Activated naive CD4-positive, alpha-beta T cell treated with anti-CD3 and anti-CD28 coated beads, Interleukin-2, amount 50 U/mL, for 24 hours (primary cell): ENCODE data around the gene ZHX3.

Experiments
- H3K27ac Mint-ChIP-seq: one replicate; pipeline ENCODE4 v1.8.0; 2021; ENCODE audit warnings: mild to moderate bottlenecking, mixed read lengths
- H3K27me3 Mint-ChIP-seq: one replicate; pipeline ENCODE4 v1.8.0; 2021; ENCODE audit warnings: mixed read lengths
- H3K36me3 Mint-ChIP-seq: one replicate; pipeline ENCODE4 v1.8.0; 2021; ENCODE audit warnings: mixed read lengths
- H3K4me1 Mint-ChIP-seq: one replicate; pipeline ENCODE4 v1.8.0; 2021; ENCODE audit warnings: mixed read lengths
- H3K4me3 Mint-ChIP-seq: one replicate; pipeline ENCODE4 v1.8.0; 2021; ENCODE audit warnings: mild to moderate bottlenecking, mixed read lengths
- H3K9me3 Mint-ChIP-seq: one replicate; pipeline ENCODE4 v1.8.0; 2021; ENCODE audit warnings: mixed read lengths

The ZHX3 gene

GRCh38 chr20:41300886-41301285 is 16.6 kb downstream of the ZHX3 start:
- Mint-ChIP-seq H3K9me3 (no peaks in the 10 kb centered on the region), H3K27me3 (no peaks in the 10 kb centered on the region), H3K4me1 (no peaks in the 10 kb centered on the region), H3K4me3 (no peak overlapping the region), H3K36me3 (peaks cover 2% of the 10 kb centered on the region), H3K27ac (no peak overlapping the region)

GRCh38 chr20:41300383-41300782 is 17.1 kb downstream of the ZHX3 start:
- H3K36me3 Mint-ChIP-seq, result peaks cover 2% of the 10 kb centered on the region
- no peaks in the 10 kb centered on the region for H3K4me1 Mint-ChIP-seq
- no peak overlapping the region for H3K27ac Mint-ChIP-seq
- no peaks in the 10 kb centered on the region for H3K9me3 Mint-ChIP-seq
- no peaks in the 10 kb centered on the region for H3K27me3 Mint-ChIP-seq
- no peak overlapping the region for H3K4me3 Mint-ChIP-seq

- Mint-ChIP-seq H3K4me3 (no peak overlapping the region), H3K9me3 (no peaks in the 10 kb centered on the region), H3K27me3 (no peaks in the 10 kb centered on the region), H3K36me3 (peaks cover 2% of the 10 kb centered on the region), H3K27ac (no peak overlapping the region), H3K4me1 (no peaks in the 10 kb centered on the region)
Measured at GRCh38 chr20:41299899-41300298, 17.6 kb downstream of the ZHX3 start.

GRCh38 chr20:41293269-41294037 is 24.1 kb downstream of the ZHX3 start:
- Mint-ChIP-seq H3K4me3 (no peak overlapping the region), H3K27me3 (no peaks in the 10 kb centered on the region), H3K9me3 (no peaks in the 10 kb centered on the region), H3K4me1 (no peaks in the 10 kb centered on the region), H3K27ac (no peak overlapping the region), H3K36me3 (peaks cover 2% of the 10 kb centered on the region)

- H3K4me3 Mint-ChIP-seq, result no peak overlapping the region
- H3K27me3 Mint-ChIP-seq, result no peaks in the 10 kb centered on the region
- H3K4me1 Mint-ChIP-seq, result no peaks in the 10 kb centered on the region
Measured at GRCh38 chr20:41290804-41291389, 26.6 kb downstream of the ZHX3 start.

GRCh38 chr20:41287327-41287726 is 30.2 kb downstream of the ZHX3 start:
- Mint-ChIP-seq H3K36me3 (peaks cover 11% of the 10 kb centered on the region), H3K27me3 (no peaks in the 10 kb centered on the region), H3K9me3 (peaks cover 7% of the 10 kb centered on the region), H3K4me3 (no peak overlapping the region), H3K4me1 (no peaks in the 10 kb centered on the region), H3K27ac (no peak overlapping the region)

More at GRCh38 chr20:41290804-41291389, 26.6 kb downstream of the ZHX3 start:
- peaks cover 7% of the 10 kb centered on the region for H3K9me3 Mint-ChIP-seq
- no peak overlapping the region for H3K27ac Mint-ChIP-seq
- H3K36me3 Mint-ChIP-seq, result peaks cover 11% of the 10 kb centered on the region

GRCh38 chr20:41286240-41286851 is 31.2 kb downstream of the ZHX3 start:
- H3K4me3 Mint-ChIP-seq, result no peak overlapping the region
- no peak overlapping the region for H3K27ac Mint-ChIP-seq
- H3K36me3 Mint-ChIP-seq, result peaks cover 11% of the 10 kb centered on the region

GRCh38 chr20:41279546-41280225 is 37.8 kb downstream of the ZHX3 start:
- Mint-ChIP-seq H3K4me1 (no peaks in the 10 kb centered on the region), H3K4me3 (no peak overlapping the region), H3K27me3 (no peaks in the 10 kb centered on the region), H3K27ac (no peak overlapping the region), H3K36me3 (peaks cover 2% of the 10 kb centered on the region), H3K9me3 (no peaks in the 10 kb centered on the region)

More at GRCh38 chr20:41286240-41286851, 31.2 kb downstream of the ZHX3 start:
- Mint-ChIP-seq H3K4me1 (no peaks in the 10 kb centered on the region), H3K9me3 (peaks cover 7% of the 10 kb centered on the region), H3K27me3 (no peaks in the 10 kb centered on the region)

GRCh38 chr20:41278936-41279335 is 38.6 kb downstream of the ZHX3 start:
- H3K27ac Mint-ChIP-seq, result no peak overlapping the region
- H3K9me3 Mint-ChIP-seq, result no peaks in the 10 kb centered on the region
- H3K27me3 Mint-ChIP-seq, result no peaks in the 10 kb centered on the region
- no peaks in the 10 kb centered on the region for H3K4me1 Mint-ChIP-seq
- H3K4me3 Mint-ChIP-seq, result no peak overlapping the region
- peaks cover 2% of the 10 kb centered on the region for H3K36me3 Mint-ChIP-seq

- Mint-ChIP-seq H3K4me1 (no peaks in the 10 kb centered on the region), H3K36me3 (peaks cover 3% of the 10 kb centered on the region), H3K4me3 (no peak overlapping the region), H3K27me3 (no peaks in the 10 kb centered on the region), H3K9me3 (no peaks in the 10 kb centered on the region), H3K27ac (no peak overlapping the region)
Measured at GRCh38 chr20:41277049-41277448, 40.5 kb downstream of the ZHX3 start.

GRCh38 chr20:41276317-41276751 is 41.2 kb downstream of the ZHX3 start:
- no peak overlapping the region for H3K27ac Mint-ChIP-seq
- H3K9me3 Mint-ChIP-seq, result no peaks in the 10 kb centered on the region
- H3K36me3 Mint-ChIP-seq, result peaks cover 3% of the 10 kb centered on the region
- no peak overlapping the region for H3K4me3 Mint-ChIP-seq
- no peaks in the 10 kb centered on the region for H3K27me3 Mint-ChIP-seq
- H3K4me1 Mint-ChIP-seq, result no peaks in the 10 kb centered on the region

- Mint-ChIP-seq H3K9me3 (no peaks in the 10 kb centered on the region), H3K36me3 (peaks cover 3% of the 10 kb centered on the region), H3K4me3 (no peak overlapping the region), H3K27me3 (no peaks in the 10 kb centered on the region), H3K4me1 (no peaks in the 10 kb centered on the region), H3K27ac (no peak overlapping the region)
Measured at GRCh38 chr20:41275301-41275731, 42.2 kb downstream of the ZHX3 start.

- H3K9me3 Mint-ChIP-seq, result no peaks in the 10 kb centered on the region
- H3K4me3 Mint-ChIP-seq, result no peak overlapping the region
- H3K4me1 Mint-ChIP-seq, result no peaks in the 10 kb centered on the region
- no peak overlapping the region for H3K27ac Mint-ChIP-seq
- peaks cover 3% of the 10 kb centered on the region for H3K36me3 Mint-ChIP-seq
- H3K27me3 Mint-ChIP-seq, result no peaks in the 10 kb centered on the region
Measured at GRCh38 chr20:41274152-41274551, 43.4 kb downstream of the ZHX3 start.

- H3K36me3 Mint-ChIP-seq, result peaks cover 3% of the 10 kb centered on the region
- no peak overlapping the region for H3K4me3 Mint-ChIP-seq
- H3K9me3 Mint-ChIP-seq, result no peaks in the 10 kb centered on the region
- H3K27me3 Mint-ChIP-seq, result no peaks in the 10 kb centered on the region
- no peaks in the 10 kb centered on the region for H3K4me1 Mint-ChIP-seq
- no peak overlapping the region for H3K27ac Mint-ChIP-seq
Measured at GRCh38 chr20:41273445-41273844, 44.1 kb downstream of the ZHX3 start.

GRCh38 chr20:41272339-41272738 is 45.2 kb downstream of the ZHX3 start:
- Mint-ChIP-seq H3K4me1 (no peaks in the 10 kb centered on the region), H3K9me3 (no peaks in the 10 kb centered on the region), H3K4me3 (no peak overlapping the region), H3K27ac (no peak overlapping the region), H3K27me3 (no peaks in the 10 kb centered on the region), H3K36me3 (peaks cover 8% of the 10 kb centered on the region)
